Liver (tissue), 9 donors: ENCODE results near the gene EBPL. TPM values are rescaled to one million over a fixed set of nuclear protein-coding genes. Genes with fewer than 3 reads are reported as not detected.
"Not testable (repeated sequence)": the region's sequence is repeated elsewhere in the genome, so short reads cannot be mapped to it uniquely, and the experiment has no call there.

Experiments used
- DNase-seq: peaks from one replicate; pipeline ENCODE4 v3.0.0-alpha.2; 2017; ENCODE audit warnings: low spot score
- H3K27ac ChIP-seq, 2 donors: one replicate each; pipeline ENCODE4 v1.7.0; 2013; ENCODE audit warnings: inconsistent platforms in 2 of 2, low read length in 2 of 2, control low read depth in 1 of 2, low read depth in 1 of 2, mild to moderate bottlenecking in 1 of 2
- H3K27me3 ChIP-seq, 4 donors: one replicate each; pipeline versions ENCODE4 v1.6.1 to v1.7.0; 2013; ENCODE audit warnings: low read length in 3 of 4, inconsistent platforms in 1 of 4, mild to moderate bottlenecking in 1 of 4, moderate library complexity in 1 of 4; ENCODE audit not compliant: control insufficient read depth in 4 of 4, insufficient read depth in 4 of 4
- H3K36me3 ChIP-seq, 4 donors: one replicate each; pipeline versions ENCODE4 v1.6.1 to v1.7.0; 2013; ENCODE audit warnings: low read length in 3 of 4, mild to moderate bottlenecking in 3 of 4, low read depth in 1 of 4, moderate library complexity in 1 of 4; ENCODE audit not compliant: control insufficient read depth in 4 of 4, insufficient read depth in 3 of 4
- H3K4me1 ChIP-seq, 4 donors: one replicate each; pipeline versions ENCODE4 v1.6.1 to v1.7.0; 2013; ENCODE audit warnings: low read length in 3 of 4, mild to moderate bottlenecking in 3 of 4, moderate library complexity in 1 of 4; ENCODE audit not compliant: control insufficient read depth in 4 of 4, insufficient read depth in 4 of 4
- H3K4me3 ChIP-seq, 3 donors: one replicate each; pipeline versions ENCODE4 v1.6.1 to v1.7.0; 2013; ENCODE audit warnings: low read length in 3 of 3, control low read depth in 1 of 3, low read depth in 1 of 3, mild to moderate bottlenecking in 1 of 3
- H3K9ac ChIP-seq, 2 donors: one replicate each; pipeline ENCODE4 v1.7.0; 2013; ENCODE audit warnings: low read length in 2 of 2, mild to moderate bottlenecking in 2 of 2, moderate library complexity in 2 of 2, control low read depth in 1 of 2, low read depth in 1 of 2
- H3K9me3 ChIP-seq, 4 donors: one replicate each; pipeline versions ENCODE4 v1.6.1 to v1.7.0; 2013; ENCODE audit warnings: low read length in 3 of 4; ENCODE audit not compliant: control insufficient read depth in 4 of 4
- ATF3 ChIP-seq: IDR thresholded peaks from 2 replicates; pipeline ENCODE4 v1.6.1; 2016; ENCODE audit warnings: antibody characterized with exemption
- CTCF ChIP-seq: fragments of 150-350 bp; IDR thresholded peaks from 2 replicates; pipeline ENCODE4 v1.5.1; 2017; ENCODE audit warnings: improper control_type of control experiment, low read depth, low read length; ENCODE audit not compliant: missing input control
- EGR1 ChIP-seq, 2 donors: IDR thresholded peaks; 2 replicates each; pipeline ENCODE4 v1.6.1; 2016 to 2018; ENCODE audit warnings: antibody characterized with exemption in 2 of 2, low read depth in 2 of 2
- FOXA1 ChIP-seq: IDR thresholded peaks from 2 replicates; pipeline ENCODE4 v1.6.1; 2016; ENCODE audit warnings: antibody characterized with exemption
- FOXA2 ChIP-seq: IDR thresholded peaks from 2 replicates; pipeline ENCODE4 v1.6.1; 2016; ENCODE audit warnings: antibody characterized with exemption
- GABPA ChIP-seq, 2 donors: IDR thresholded peaks in 1 of 2; conservative IDR thresholded peaks in 1 of 2; 2 replicates each; pipeline ENCODE4 v1.6.1; 2016; ENCODE audit warnings: antibody characterized with exemption in 2 of 2, mild to moderate bottlenecking in 1 of 2, moderate library complexity in 1 of 2
- HNF4A ChIP-seq, 2 donors: conservative IDR thresholded peaks; 2 replicates each; pipeline ENCODE4 v1.6.1; 2016; ENCODE audit warnings: antibody characterized with exemption in 2 of 2, mild to moderate bottlenecking in 2 of 2
- HNF4G ChIP-seq: IDR thresholded peaks from 2 replicates; pipeline ENCODE4 v1.6.1; 2016; ENCODE audit warnings: antibody characterized with exemption
- JUND ChIP-seq, 2 donors: IDR thresholded peaks; 2 replicates each; pipeline ENCODE4 v1.6.1; 2016; ENCODE audit warnings: antibody characterized with exemption in 2 of 2
- MAX ChIP-seq: IDR thresholded peaks from 2 replicates; pipeline ENCODE4 v1.6.1; 2016; ENCODE audit warnings: antibody characterized with exemption
- NR2F2 ChIP-seq: IDR thresholded peaks from 2 replicates; pipeline ENCODE4 v1.6.1; 2016; ENCODE audit warnings: antibody characterized with exemption
- RAD21 ChIP-seq, 2 donors: IDR thresholded peaks; 2 replicates each; pipeline ENCODE4 v1.6.1; 2016; ENCODE audit warnings: antibody characterized with exemption in 2 of 2, mild to moderate bottlenecking in 2 of 2
- REST ChIP-seq: IDR thresholded peaks from 2 replicates; pipeline ENCODE4 v1.6.1; 2016; ENCODE audit warnings: antibody characterized with exemption, mild to moderate bottlenecking
- RXRA ChIP-seq, 2 donors: IDR thresholded peaks; 2 replicates each; pipeline ENCODE4 v1.6.1; 2017 to 2018; ENCODE audit warnings: antibody characterized with exemption in 2 of 2, mild to moderate bottlenecking in 1 of 2
- SP1 ChIP-seq: IDR thresholded peaks from 2 replicates; pipeline ENCODE4 v1.6.1; 2018; ENCODE audit warnings: antibody characterized with exemption, mild to moderate bottlenecking
- TAF1 ChIP-seq: conservative IDR thresholded peaks from 2 replicates; pipeline ENCODE4 v1.6.1; 2016; ENCODE audit warnings: antibody characterized with exemption, mild to moderate bottlenecking
- YY1 ChIP-seq: IDR thresholded peaks from 2 replicates; pipeline ENCODE4 v1.6.1; 2016; ENCODE audit warnings: antibody characterized with exemption, mild to moderate bottlenecking
- ZBTB33 ChIP-seq: IDR thresholded peaks from 2 replicates; pipeline ENCODE4 v1.6.1; 2016; ENCODE audit warnings: antibody characterized with exemption
- WGBS: extraction: QIAGEN DNeasy Blood & Tissue Kit; methylation state at CpG from one replicate; pipeline ENCODE4 v1.1.7; 2013; 5-methylcytosine and 5-hydroxymethylcytosine counted together
- polyA plus RNA-seq, 2 donors: library from polyadenylated mRNA; stranded (reverse) in 1 of 2; unstranded in 1 of 2; fragments of 200-250 nt in 1 of 2; fragments of >200 nt in 1 of 2; fragmentation: Nextera tagmentation in 1 of 2; extraction: Ambion mirVana in 1 of 2; gene quantifications; one replicate each; pipeline versions ENCODE4 v1.2.1 to v1.2.3, GENCODE V29; 2013 to 2015
- total RNA-seq, 2 donors: library from RNA; depleted of rRNA; stranded (reverse); fragments of >200 nt; gene quantifications; one replicate each; pipeline ENCODE4 v1.2.3, GENCODE V29; 2014
- donor health status: healthy.
- donor health status: healthy.
- donor health status: healthy.
- donor health status: healthy.
- donor health status: healthy.

EBPL gene
- total and polyA plus RNA-seq, 4 donors = 44.3 to 122 (median 50.7) TPM

GRCh38 chr13:49711218-49711863, 20.1 kb upstream of the EBPL start (continued):
- TF ChIP-seq YY1 = no peak
- no peak for TF ChIP-seq GABPA (IDR thresholded peaks at IDR 0.05 in 1 of 2, conservative IDR thresholded peaks at IDR 0.05 in 1 of 2)
- no peak for TF ChIP-seq FOXA2
- TF ChIP-seq SP1 = no peak
- no peak for TF ChIP-seq RAD21 (IDR thresholded peaks at IDR 0.05)
- peak in 1 of 2 donors; percentile 15 for TF ChIP-seq RXRA (IDR thresholded peaks at IDR 0.05)
- peak; percentile 27 to 41 for TF ChIP-seq JUND (IDR thresholded peaks at IDR 0.05)
- no peak for TF ChIP-seq ATF3

GRCh38 chr13:49704264-49704663, 13.0 kb upstream of the EBPL start:
- H3K9me3 ChIP-seq, H3K4me3 ChIP-seq, H3K27me3 ChIP-seq, H3K27ac ChIP-seq, H3K9ac ChIP-seq, DNase-seq, H3K4me1 ChIP-seq: not testable (repeated sequence)
- 99% methylated on average over 7 of the region's 7 CpGs for WGBS
- H3K36me3 ChIP-seq = peaks cover 2 to 27% (median 23%) of the 10 kb centered on the region in 4 donors

GRCh38 chr13:49701491-49701890, 10.2 kb upstream of the EBPL start:
- H3K36me3 ChIP-seq = peaks cover 2 to 22% (median 17%) of the 10 kb centered on the region in 4 donors
- TF ChIP-seq TAF1 = no peak
- no peak for TF ChIP-seq GABPA (IDR thresholded peaks at IDR 0.05 in 1 of 2, conservative IDR thresholded peaks at IDR 0.05 in 1 of 2)
- TF ChIP-seq SP1 = no peak
- no peak for TF ChIP-seq ATF3
- TF ChIP-seq CTCF = no peak
- TF ChIP-seq ZBTB33 = no peak
- no peak for TF ChIP-seq FOXA1
- no peak for TF ChIP-seq HNF4G
- no peak for TF ChIP-seq MAX
- no peak for TF ChIP-seq JUND (IDR thresholded peaks at IDR 0.05)
- TF ChIP-seq RXRA (IDR thresholded peaks at IDR 0.05) = no peak
- TF ChIP-seq EGR1 (IDR thresholded peaks at IDR 0.05; ENCODE audit: low read depth in 2 of 2) = no peak
- TF ChIP-seq HNF4A (conservative IDR thresholded peaks at IDR 0.05) = no peak
- TF ChIP-seq REST = no peak
- TF ChIP-seq NR2F2 = no peak
- no peak for TF ChIP-seq RAD21 (IDR thresholded peaks at IDR 0.05)
- TF ChIP-seq FOXA2 = no peak
- no peak for TF ChIP-seq YY1

More at GRCh38 chr13:49701491-49701890, 10.2 kb upstream of the EBPL start:
- Histone ChIP-seq H3K27ac (no peak overlapping the region), H3K9ac (no peak overlapping the region), H3K9me3 (no peaks in the 10 kb centered on the region), H3K4me1 (no peaks in the 10 kb centered on the region), H3K27me3 (no peaks in the 10 kb centered on the region), H3K4me3 (no peak overlapping the region)
- no peak for DNase-seq
